Stomach (tissue), 9 donors: ENCODE data around the gene RPH3AL. TPM values are rescaled to one million over a fixed set of nuclear protein-coding genes. Genes with fewer than 3 reads are reported as not detected.
"Not testable (repeated sequence)": the region's sequence is repeated elsewhere in the genome, so short reads cannot be mapped to it uniquely, and the experiment has no call there.

Experiments used
- DNase-seq, 2 donors: peaks; one replicate each; pipeline versions ENCODE4 v3.0.0 to v3.0.0-alpha.2; 2013 to 2019
- H3K27ac ChIP-seq, 5 donors: fragments of 200-600 bp in 4 of 5; sonication (generic) in 4 of 5; one replicate each; pipeline ENCODE4 v1.5.1; 2013 to 2019; ENCODE audit warnings: mild to moderate bottlenecking in 1 of 5, moderate library complexity in 1 of 5
- H3K27me3 ChIP-seq, 3 donors: fragments of 200-600 bp; sonication (generic); one replicate each; pipeline ENCODE4 v1.5.1; 2017 to 2019; ENCODE audit warnings: mixed run types in 1 of 3
- H3K36me3 ChIP-seq, 4 donors: fragments of 200-600 bp; sonication (generic); 1 replicate in 3 of 4; 2 replicates in 1 of 4; pipeline ENCODE4 v1.5.1; 2016 to 2019
- H3K4me1 ChIP-seq, 4 donors: fragments of 200-600 bp; sonication (generic); one replicate each; pipeline ENCODE4 v1.5.1; 2016 to 2019
- H3K4me3 ChIP-seq, 4 donors: fragments of 200-600 bp; sonication (generic) in 3 of 4; one replicate each; pipeline ENCODE4 v1.5.1; 2016 to 2019; ENCODE audit warnings: mild to moderate bottlenecking in 1 of 4
- H3K9me3 ChIP-seq, 4 donors: fragments of 200-600 bp; sonication (generic); one replicate each; pipeline ENCODE4 v1.5.1; 2016 to 2019
- CTCF ChIP-seq, 7 experiments: fragments of 450-650 bp in 4 of 7; fragments of 200-600 bp in 3 of 7; sonication (generic) in 3 of 7; IDR thresholded peaks; one replicate each; pipeline ENCODE4 v1.5.1; 2016 to 2019; ENCODE audit warnings: antibody characterized with exemption in 7 of 7, control low read depth in 2 of 7, mild to moderate bottlenecking in 1 of 7
- EP300 ChIP-seq: sonication (generic); formaldehyde crosslinking; IDR thresholded peaks from one replicate; pipeline ENCODE4 v1.6.1; 2017; ENCODE audit warnings: antibody characterized with exemption
- POLR2A ChIP-seq, 4 donors: fragments of 450-650 bp; IDR thresholded peaks; one replicate each; pipeline ENCODE4 v1.6.1; 2016; ENCODE audit warnings: antibody characterized with exemption in 4 of 4, control low read depth in 2 of 4, mild to moderate bottlenecking in 1 of 4, moderate library complexity in 1 of 4
- POLR2AphosphoS5 ChIP-seq, 3 donors: sonication (generic); formaldehyde crosslinking; IDR thresholded peaks; one replicate each; pipeline ENCODE4 v1.6.1; 2016; ENCODE audit warnings: antibody characterized with exemption in 3 of 3
- WGBS, 5 donors: extraction: QIAGEN DNeasy Blood & Tissue Kit in 3 of 5; methylation state at CpG; one replicate each; pipeline versions ENCODE4 v1.1.5 to v1.1.7; 2013 to 2018; 5-methylcytosine and 5-hydroxymethylcytosine counted together
- intact Hi-C: fragments of 100-400 bp; cut with DNase I; formaldehyde crosslinking; loops from one replicate; pipeline ENCODE4 v1.15.1; 2023; ENCODE audit warnings: low total_unique reads
- polyA plus RNA-seq, 3 donors: library from polyadenylated mRNA; stranded (reverse); fragments of 200-250 nt; gene quantifications; one replicate each; pipeline ENCODE4 v1.2.3, GENCODE V29; 2013
- total RNA-seq, 5 donors: library from RNA; depleted of rRNA; stranded (reverse); fragments of >200 nt; gene quantifications; one replicate each; pipeline versions ENCODE4 v1.1.0 to v1.2.3, GENCODE V29; 2014 to 2016
- donor health status: healthy with polysubstance abuse.
- donor health status: Bipolar disorder and iron deficiency.
- donor health status: healthy.

RPH3AL gene
- total and polyA plus RNA-seq, 8 donors: 4.9 to 38.5 (median 17.4) TPM

GRCh38 chr17:320139-320538 lies 32.5 kb downstream of the RPH3AL start:
- Histone ChIP-seq H3K9me3 (no peaks in the 10 kb centered on the region), H3K4me3 (no peak overlapping the region), H3K36me3 (peaks cover 5 to 47% (median 20%) of the 10 kb centered on the region in 4 donors), H3K4me1 (no peaks in the 10 kb centered on the region), H3K27me3 (no peaks in the 10 kb centered on the region), H3K27ac (no peak overlapping the region)
- DNase-seq: no peak
- 74 to 87% (median 83%) methylated on average over 8 to 9 of the region's 9 CpGs for WGBS, 5 donors
- TF ChIP-seq POLR2A (IDR thresholded peaks at IDR 0.05) (no peak), CTCF (IDR thresholded peaks at IDR 0.05) (no peak), EP300 (no peak), POLR2AphosphoS5 (IDR thresholded peaks at IDR 0.05) (no peak)
- intact Hi-C loops: no loop called here

- 94 to 97% (median 96%) methylated on average over 12 of the region's 12 CpGs for WGBS, 5 donors
- no peak for DNase-seq
- intact Hi-C loops: no loop called here
Measured at GRCh38 chr17:319266-319665, 33.3 kb downstream of the RPH3AL start.

GRCh38 chr17:317070-317469 lies 35.5 kb downstream of the RPH3AL start:
- H3K4me3 ChIP-seq, H3K27me3 ChIP-seq, H3K4me1 ChIP-seq, DNase-seq, H3K9me3 ChIP-seq, H3K27ac ChIP-seq, intact Hi-C loops: not testable (repeated sequence)
- WGBS, 5 donors: 74 to 89% (median 81%) methylated on average over 2 of the region's 2 CpGs
- peaks cover 5 to 55% (median 25%) of the 10 kb centered on the region in 4 donors for H3K36me3 ChIP-seq

More at GRCh38 chr17:319266-319665, 33.3 kb downstream of the RPH3AL start:
- H3K9me3 ChIP-seq: no peaks in the 10 kb centered on the region
- H3K4me3 ChIP-seq: no peak overlapping the region
- no peaks in the 10 kb centered on the region for H3K27me3 ChIP-seq
- H3K36me3 ChIP-seq: peaks cover 5 to 50% (median 20%) of the 10 kb centered on the region in 4 donors
- H3K27ac ChIP-seq: no peak overlapping the region
- TF ChIP-seq EP300 (no peak), POLR2AphosphoS5 (IDR thresholded peaks at IDR 0.05) (no peak), CTCF (IDR thresholded peaks at IDR 0.05) (no peak), POLR2A (IDR thresholded peaks at IDR 0.05) (no peak)
- no peaks in the 10 kb centered on the region for H3K4me1 ChIP-seq

- H3K4me3 ChIP-seq, H3K27ac ChIP-seq, H3K9me3 ChIP-seq, DNase-seq, H3K27me3 ChIP-seq, intact Hi-C loops, H3K4me1 ChIP-seq: not testable (repeated sequence)
- peaks cover 5 to 51% (median 20%) of the 10 kb centered on the region in 4 donors for H3K36me3 ChIP-seq
- 70 to 82% (median 71%) methylated on average over 2 of the region's 2 CpGs for WGBS, 5 donors
Measured at GRCh38 chr17:315399-315798, 37.2 kb downstream of the RPH3AL start.

- H3K9me3 ChIP-seq, H3K27ac ChIP-seq, H3K4me3 ChIP-seq, intact Hi-C loops, H3K27me3 ChIP-seq, DNase-seq, H3K4me1 ChIP-seq: not testable (repeated sequence)
- 91 to 97% (median 94%) methylated on average over 1 of the region's 1 CpG for WGBS, 5 donors
- H3K36me3 ChIP-seq: peaks cover 5 to 51% (median 20%) of the 10 kb centered on the region in 4 donors
Measured at GRCh38 chr17:314614-314944, 38.0 kb downstream of the RPH3AL start.

- Histone ChIP-seq H3K4me3 (no peak overlapping the region), H3K27me3 (no peaks in the 10 kb centered on the region), H3K9me3 (no peaks in the 10 kb centered on the region), H3K36me3 (peaks cover 2 to 46% (median 15%) of the 10 kb centered on the region in 4 donors), H3K4me1 (no peaks in the 10 kb centered on the region), H3K27ac (no peak overlapping the region)
- intact Hi-C loops: no loop called here
- TF ChIP-seq CTCF (IDR thresholded peaks at IDR 0.05) (no peak), EP300 (no peak), POLR2AphosphoS5 (IDR thresholded peaks at IDR 0.05) (no peak), POLR2A (IDR thresholded peaks at IDR 0.05) (no peak)
- DNase-seq: no peak
- 84 to 91% (median 88%) methylated on average over 8 to 9 of the region's 9 CpGs for WGBS, 5 donors
Measured at GRCh38 chr17:313911-314613, 38.5 kb downstream of the RPH3AL start.
